COLO668 (cell line): ENCODE results near the gene SLCO4A1.

Experiments used
- DNase-seq: peaks from one replicate; lab custom pipeline; 2025; ENCODE audit not compliant: unreplicated experiment; lab: John Stamatoyannopoulos, UW

SLCO4A1 gene

GRCh38 chr20:62642051-62642665 is at the start of gene SLCO4A1:
SLCO4A1 (plus strand) TSS chr20:62642503; CDS start chr20:62656455, 13,952 bp downstream.
- peak; percentile 94 for DNase-seq

DNA sequence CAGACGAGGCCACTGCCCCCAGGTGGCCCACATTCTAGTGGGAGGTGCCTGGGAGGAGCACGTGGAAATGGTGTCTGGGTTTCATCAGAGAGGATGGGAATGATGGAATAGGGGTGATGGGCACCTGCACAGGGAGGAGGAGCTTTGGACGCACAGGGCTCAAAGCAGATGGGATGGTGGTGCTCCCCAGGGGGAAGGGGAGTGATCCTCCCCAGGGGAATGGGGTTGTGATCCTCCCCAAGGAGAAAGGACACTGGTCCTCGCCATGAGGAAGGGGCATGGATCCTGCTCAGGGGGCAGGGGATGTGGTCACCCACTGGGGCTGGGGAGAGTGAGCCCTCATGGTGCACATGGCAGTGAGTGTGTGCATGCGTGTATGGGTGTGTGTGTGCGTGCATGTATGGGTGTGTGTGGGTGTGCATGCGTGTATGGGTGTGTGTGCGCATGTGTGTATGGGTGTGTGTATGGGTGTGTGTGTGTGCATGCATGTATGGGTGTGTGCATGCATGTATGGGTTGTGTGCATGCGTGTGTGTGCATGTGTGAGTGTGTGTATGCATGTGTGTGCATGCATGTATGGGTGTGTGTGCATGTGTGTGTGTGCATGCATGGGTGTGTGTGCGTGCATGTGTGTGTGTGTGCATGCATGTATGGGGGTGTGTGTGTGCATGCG is 49.7 kb upstream of the SLCO4A1 start:
- DNase-seq = no peak

GRCh38 chr20:62593616-62594015 is 48.7 kb upstream of the SLCO4A1 start:
- no peak for DNase-seq

DNA sequence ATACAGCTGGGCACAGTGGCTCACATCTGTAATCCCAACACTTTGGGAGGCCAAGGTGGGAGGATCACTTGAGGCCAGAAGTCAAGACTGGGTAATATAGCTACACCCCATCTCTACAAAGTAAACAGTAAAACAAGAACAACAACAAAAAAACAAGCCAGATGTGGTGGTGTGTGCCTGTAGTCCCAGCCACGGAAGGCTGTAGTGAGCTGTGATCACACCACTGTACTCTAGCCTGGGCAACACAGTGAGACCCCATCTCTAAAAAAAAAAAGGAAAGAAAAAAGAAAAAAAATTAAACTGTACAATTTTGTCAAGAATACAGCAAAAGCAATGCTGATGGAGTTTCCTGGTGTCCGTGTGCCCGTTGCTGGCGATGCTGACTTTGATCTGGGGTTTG is 47.2 kb upstream of the SLCO4A1 start:
- no peak for DNase-seq

- DNase-seq = peak; percentile 23
These were observed 46.8 kb upstream of the SLCO4A1 start for GRCh38 chr20:62595491-62595890.

- no peak for DNase-seq
These were observed 45.8 kb upstream of the SLCO4A1 start for GRCh38 chr20:62596486-62596885.

- no peak for DNase-seq
These were observed 45.4 kb upstream of the SLCO4A1 start for GRCh38 chr20:62596921-62597320.

- no peak for DNase-seq
These were observed 44.7 kb upstream of the SLCO4A1 start for GRCh38 chr20:62597416-62598115.

DNA sequence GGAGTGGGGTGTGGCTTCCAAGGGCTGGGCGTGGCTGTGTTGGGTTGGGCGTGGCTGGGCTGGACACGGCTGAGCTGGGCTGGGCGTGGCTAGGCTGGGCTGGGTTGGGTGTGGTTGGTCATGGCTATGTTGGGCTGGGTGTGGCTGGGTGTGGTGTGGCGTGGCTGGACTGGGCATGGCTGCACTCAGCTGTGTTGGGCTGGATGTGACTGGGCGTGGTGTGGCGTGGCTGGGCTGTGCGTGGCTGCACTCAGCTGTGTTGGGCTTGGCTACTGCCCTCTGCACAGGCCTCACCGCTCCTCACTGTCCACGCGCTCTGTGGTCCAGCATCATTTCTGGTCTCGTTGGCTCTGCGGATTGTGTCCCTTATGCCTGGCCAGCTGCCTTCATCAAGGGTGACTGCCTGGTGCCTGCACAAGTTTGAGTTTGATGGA is 43.5 kb upstream of the SLCO4A1 start:
- DNase-seq = peak; percentile 36

GRCh38 chr20:62599216-62600110 is 42.8 kb upstream of the SLCO4A1 start:
- DNase-seq = no peak

DNA sequence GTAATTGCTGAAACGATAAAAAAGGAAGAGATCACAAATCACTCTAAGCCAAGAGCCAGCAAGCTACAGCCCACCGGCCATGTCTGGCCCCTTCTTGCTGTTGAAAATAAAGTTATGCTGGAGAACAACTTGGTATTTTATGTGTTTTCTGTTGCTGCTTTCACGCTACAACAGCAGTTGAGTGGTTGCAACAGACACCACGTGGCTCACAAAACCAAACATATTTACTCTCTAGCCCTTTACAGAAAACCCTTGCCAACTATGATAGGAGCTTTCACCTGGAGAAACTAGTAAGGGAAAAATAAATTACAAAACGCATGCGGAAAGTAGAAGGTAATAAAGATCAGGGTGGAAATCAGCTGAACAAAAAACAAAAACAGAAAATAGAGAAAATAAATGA is 41.1 kb upstream of the SLCO4A1 start:
- DNase-seq = no peak

- no peak for DNase-seq
These were observed 40.6 kb upstream of the SLCO4A1 start for GRCh38 chr20:62601714-62602113.

DNA sequence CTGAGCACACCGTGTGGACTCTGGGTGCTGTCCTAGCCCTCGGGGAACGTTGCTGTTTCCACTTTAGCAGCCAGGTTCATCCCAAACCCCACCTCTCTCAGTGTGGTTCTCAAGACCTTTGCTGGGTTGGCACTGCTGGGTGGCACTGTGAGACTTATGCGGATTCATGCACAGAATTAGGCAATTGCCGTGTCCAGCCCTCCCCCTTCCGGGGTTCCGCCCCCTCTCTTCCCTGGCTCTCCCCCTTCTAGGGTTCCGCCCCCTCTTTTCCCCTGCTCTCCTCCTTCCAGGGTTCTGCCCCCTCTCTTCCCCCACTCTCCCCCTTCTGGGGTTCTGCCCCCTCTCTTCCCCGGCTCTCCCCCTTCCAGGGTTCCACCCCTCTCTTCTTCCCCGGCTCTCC is 39.8 kb upstream of the SLCO4A1 start:
- no peak for DNase-seq

DNA sequence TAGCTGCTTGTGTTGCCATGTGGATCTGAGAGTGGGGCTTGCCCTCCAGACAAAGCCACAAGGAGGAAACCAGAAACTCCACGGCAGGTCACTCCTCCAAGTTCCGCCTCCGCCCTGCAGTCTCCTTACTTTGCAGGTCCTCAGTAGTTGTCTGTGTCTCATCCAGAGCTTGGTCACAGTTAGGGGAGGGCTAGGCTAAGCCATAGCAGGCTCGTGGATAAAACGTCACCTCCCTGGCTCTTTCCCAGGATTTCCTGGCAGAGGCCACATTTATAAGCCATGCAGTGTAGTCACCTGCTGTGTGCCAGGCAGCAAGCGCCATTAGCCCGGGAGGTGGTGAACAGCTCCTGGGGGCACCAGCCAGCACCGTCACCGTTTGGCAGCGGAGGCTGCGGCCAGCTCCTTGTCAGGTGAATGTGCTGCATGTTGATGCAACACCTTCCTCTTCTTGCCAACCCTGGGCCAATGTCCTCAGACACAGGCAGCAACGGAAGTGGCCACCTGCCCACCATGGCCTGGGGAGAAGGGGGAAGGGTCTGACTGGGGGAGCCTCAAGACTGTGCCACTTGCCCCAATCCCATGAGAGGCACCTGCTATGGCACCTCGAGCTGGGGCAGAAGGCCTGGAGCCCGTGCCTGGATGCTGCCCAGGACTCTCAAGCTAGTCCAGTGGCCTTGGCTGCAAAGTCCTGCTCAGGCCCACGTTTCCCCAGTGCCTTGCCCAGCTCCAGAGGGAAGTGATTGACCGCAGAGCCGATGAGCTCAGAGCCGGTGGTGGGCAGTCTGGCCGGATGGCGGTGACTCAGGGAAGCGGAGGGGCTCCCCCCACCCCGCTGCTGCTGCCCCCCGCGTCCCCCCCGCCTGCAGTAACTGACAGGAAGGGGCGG is 39.0 kb upstream of the SLCO4A1 start:
- DNase-seq = no peak

DNA sequence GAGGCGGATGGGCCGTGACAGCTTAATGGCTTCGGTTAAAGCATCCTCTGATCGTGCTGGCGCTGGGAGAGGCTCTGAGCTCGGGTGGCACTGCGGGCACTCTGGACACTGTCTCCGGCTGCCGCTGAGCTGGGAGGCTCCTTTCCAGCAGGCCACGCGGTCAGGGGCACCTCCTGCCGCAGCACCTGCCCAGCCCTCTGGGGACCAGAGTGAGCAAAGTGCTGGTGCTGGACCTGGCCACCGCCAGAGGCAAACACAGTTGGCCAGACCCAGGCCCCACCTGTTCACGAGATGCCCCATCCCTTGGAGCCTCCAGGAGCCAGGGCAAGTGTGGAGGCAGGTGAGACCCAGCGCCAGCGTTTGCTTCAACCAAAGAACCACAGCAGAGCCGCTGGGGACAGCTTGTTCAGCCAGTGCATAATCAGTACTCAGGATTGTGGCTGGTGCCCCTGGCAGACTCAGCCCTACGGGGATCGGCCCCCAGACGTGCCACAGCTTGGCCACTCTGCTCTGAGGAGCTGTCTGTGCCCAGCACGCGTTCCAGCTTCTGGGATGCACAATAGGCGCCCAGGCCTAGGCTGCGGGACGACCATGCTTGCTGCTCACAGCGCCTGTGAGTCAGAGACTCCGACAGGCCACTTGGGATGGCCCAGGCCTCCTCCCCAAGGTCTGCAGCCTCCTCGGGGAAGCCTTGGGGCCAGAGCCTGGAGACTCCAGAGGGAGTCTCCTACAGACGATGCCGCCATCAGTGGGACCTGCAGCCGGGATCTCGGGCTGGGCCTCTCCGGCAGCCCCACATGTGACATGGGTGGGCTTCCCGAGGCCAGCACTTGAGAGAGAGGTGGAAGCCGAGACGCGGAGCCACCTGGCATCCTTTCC is 38.2 kb upstream of the SLCO4A1 start:
- DNase-seq = no peak

DNA sequence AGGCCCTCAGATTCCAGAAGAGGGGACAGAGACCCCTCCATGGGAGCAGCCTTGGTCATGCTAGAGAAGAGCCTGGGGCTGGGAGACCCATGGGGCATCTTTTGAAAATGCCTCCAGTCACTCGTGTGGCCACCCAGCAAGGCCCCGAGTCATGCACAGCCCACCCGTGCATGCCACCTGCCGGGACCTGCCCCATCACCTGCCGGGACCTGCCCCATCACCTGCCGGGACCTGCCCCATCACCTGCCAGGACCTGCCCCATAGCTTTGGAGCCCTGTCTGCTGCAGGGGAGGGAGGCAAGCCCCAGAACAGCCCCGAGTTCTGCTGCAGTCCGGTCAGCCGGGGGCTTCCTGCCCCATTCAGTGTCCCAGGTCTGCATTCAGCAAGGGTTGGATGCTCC is 37.5 kb upstream of the SLCO4A1 start:
- no peak for DNase-seq

DNA sequence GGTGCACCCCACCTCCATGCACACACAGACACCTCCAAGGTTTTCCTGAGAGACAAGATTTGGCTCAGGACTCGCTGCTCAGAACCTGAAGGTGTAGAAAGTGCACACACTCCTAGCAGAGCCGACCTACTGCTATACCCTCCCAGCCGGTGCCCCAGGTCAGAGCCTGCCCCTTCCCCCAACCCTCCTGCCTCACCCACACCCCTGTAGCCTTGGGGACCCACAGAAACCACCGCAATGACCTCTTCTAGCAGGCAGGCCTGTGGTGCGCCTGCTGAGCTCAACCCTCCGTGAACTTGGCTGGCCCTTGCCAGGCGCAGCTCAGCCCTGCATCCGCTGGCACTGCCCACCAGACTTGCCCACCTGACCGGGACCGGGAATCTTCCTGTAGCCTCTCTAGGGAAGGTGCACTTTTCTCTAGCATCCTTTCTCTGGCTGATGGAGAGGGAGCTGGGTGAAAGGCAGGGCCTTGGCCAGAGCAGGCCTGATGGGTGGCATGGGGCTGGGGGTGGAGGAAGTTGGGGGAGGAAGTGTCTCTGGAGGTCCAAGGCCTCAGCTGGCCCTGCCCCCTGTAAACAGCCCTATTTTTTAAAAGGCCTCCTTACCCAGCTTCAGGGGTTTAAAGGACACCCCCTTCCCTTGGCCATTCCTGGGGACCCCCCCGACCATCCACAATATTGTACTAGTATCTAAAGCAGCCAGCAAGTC is 36.9 kb upstream of the SLCO4A1 start:
- no peak for DNase-seq

DNA sequence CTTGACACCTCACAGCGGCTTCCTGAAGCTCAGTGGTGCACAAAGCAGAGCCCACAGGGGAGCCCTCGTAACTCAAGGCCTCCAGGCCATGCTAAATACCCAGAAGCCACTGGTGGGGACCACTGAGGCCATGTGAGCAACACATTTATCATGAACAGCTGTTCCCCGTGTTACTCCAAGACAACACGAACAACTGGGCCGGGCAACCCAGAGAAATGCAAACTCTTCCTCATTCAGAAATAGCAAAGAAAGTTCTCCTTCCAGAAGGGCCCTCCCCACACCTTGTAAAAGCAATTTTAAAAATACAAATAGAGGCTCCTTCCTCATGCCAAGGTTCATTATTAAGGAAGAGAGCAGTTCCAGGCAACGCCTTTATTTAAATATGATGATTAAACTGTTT is 36.3 kb upstream of the SLCO4A1 start:
- DNase-seq = no peak
